Stomach (tissue), 9 donors: ENCODE results near the gene VWC2L. TPM values are rescaled to one million over a fixed set of nuclear protein-coding genes. Genes with fewer than 3 reads are reported as not detected.

Experiments used
- DNase-seq, 2 donors: peaks; one replicate each; pipeline versions ENCODE4 v3.0.0 to v3.0.0-alpha.2; 2013 to 2019
- H3K27ac ChIP-seq, 5 donors: fragments of 200-600 bp in 4 of 5; sonication (generic) in 4 of 5; one replicate each; pipeline ENCODE4 v1.5.1; 2013 to 2019; ENCODE audit warnings: mild to moderate bottlenecking in 1 of 5, moderate library complexity in 1 of 5
- H3K27me3 ChIP-seq, 3 donors: fragments of 200-600 bp; sonication (generic); one replicate each; pipeline ENCODE4 v1.5.1; 2017 to 2019; ENCODE audit warnings: mixed run types in 1 of 3
- H3K36me3 ChIP-seq, 4 donors: fragments of 200-600 bp; sonication (generic); 1 replicate in 3 of 4; 2 replicates in 1 of 4; pipeline ENCODE4 v1.5.1; 2016 to 2019
- H3K4me1 ChIP-seq, 4 donors: fragments of 200-600 bp; sonication (generic); one replicate each; pipeline ENCODE4 v1.5.1; 2016 to 2019
- H3K4me3 ChIP-seq, 4 donors: fragments of 200-600 bp; sonication (generic) in 3 of 4; one replicate each; pipeline ENCODE4 v1.5.1; 2016 to 2019; ENCODE audit warnings: mild to moderate bottlenecking in 1 of 4
- H3K9me3 ChIP-seq, 4 donors: fragments of 200-600 bp; sonication (generic); one replicate each; pipeline ENCODE4 v1.5.1; 2016 to 2019
- CTCF ChIP-seq, 7 experiments: fragments of 450-650 bp in 4 of 7; fragments of 200-600 bp in 3 of 7; sonication (generic) in 3 of 7; IDR thresholded peaks; one replicate each; pipeline ENCODE4 v1.5.1; 2016 to 2019; ENCODE audit warnings: antibody characterized with exemption in 7 of 7, control low read depth in 2 of 7, mild to moderate bottlenecking in 1 of 7
- EP300 ChIP-seq: sonication (generic); formaldehyde crosslinking; IDR thresholded peaks from one replicate; pipeline ENCODE4 v1.6.1; 2017; ENCODE audit warnings: antibody characterized with exemption
- POLR2A ChIP-seq, 4 donors: fragments of 450-650 bp; IDR thresholded peaks; one replicate each; pipeline ENCODE4 v1.6.1; 2016; ENCODE audit warnings: antibody characterized with exemption in 4 of 4, control low read depth in 2 of 4, mild to moderate bottlenecking in 1 of 4, moderate library complexity in 1 of 4
- POLR2AphosphoS5 ChIP-seq, 3 donors: sonication (generic); formaldehyde crosslinking; IDR thresholded peaks; one replicate each; pipeline ENCODE4 v1.6.1; 2016; ENCODE audit warnings: antibody characterized with exemption in 3 of 3
- WGBS, 5 donors: extraction: QIAGEN DNeasy Blood & Tissue Kit in 3 of 5; methylation state at CpG; one replicate each; pipeline versions ENCODE4 v1.1.5 to v1.1.7; 2013 to 2018; 5-methylcytosine and 5-hydroxymethylcytosine counted together
- intact Hi-C: fragments of 100-400 bp; cut with DNase I; formaldehyde crosslinking; loops from one replicate; pipeline ENCODE4 v1.15.1; 2023; ENCODE audit warnings: low total_unique reads
- polyA plus RNA-seq, 3 donors: library from polyadenylated mRNA; stranded (reverse); fragments of 200-250 nt; gene quantifications; one replicate each; pipeline ENCODE4 v1.2.3, GENCODE V29; 2013
- total RNA-seq, 5 donors: library from RNA; depleted of rRNA; stranded (reverse); fragments of >200 nt; gene quantifications; one replicate each; pipeline versions ENCODE4 v1.1.0 to v1.2.3, GENCODE V29; 2014 to 2016
- donor health status: healthy with polysubstance abuse.
- donor health status: Bipolar disorder and iron deficiency.
- donor health status: healthy.

VWC2L gene
- total and polyA plus RNA-seq, 8 donors, result 0.55 TPM; not detected in 7

- no peak overlapping the region for H3K4me3 ChIP-seq
- no peak for DNase-seq
- H3K27ac ChIP-seq, result no peak overlapping the region
- TF ChIP-seq POLR2A (IDR thresholded peaks at IDR 0.05) (no peak), EP300 (no peak), POLR2AphosphoS5 (IDR thresholded peaks at IDR 0.05) (no peak), CTCF (IDR thresholded peaks at IDR 0.05) (no peak)
- no peaks in the 10 kb centered on the region for H3K9me3 ChIP-seq
- H3K36me3 ChIP-seq, result no peaks in the 10 kb centered on the region
- intact Hi-C loops, result no loop called here
- peaks cover 0 to 6% (median 0%) of the 10 kb centered on the region in 4 donors for H3K4me1 ChIP-seq
- 31 to 75% (median 66%) methylated on average over 3 of the region's 3 CpGs for WGBS, 5 donors
- H3K27me3 ChIP-seq, result no peaks in the 10 kb centered on the region
Measured at GRCh38 chr2:214497489-214497888, 86.6 kb downstream of the VWC2L start.

- no peaks in the 10 kb centered on the region for H3K27me3 ChIP-seq
- H3K9me3 ChIP-seq, result no peaks in the 10 kb centered on the region
- no peaks in the 10 kb centered on the region for H3K4me1 ChIP-seq
- DNase-seq, result no peak
- WGBS, 5 donors, result 75 to 91% (median 80%) methylated on average over 1 of the region's 1 CpG
- TF ChIP-seq EP300, result no peak
- TF ChIP-seq CTCF (IDR thresholded peaks at IDR 0.05), result no peak
- TF ChIP-seq POLR2A (IDR thresholded peaks at IDR 0.05), result no peak
- TF ChIP-seq POLR2AphosphoS5 (IDR thresholded peaks at IDR 0.05), result no peak
- intact Hi-C loops, result no loop called here
- H3K4me3 ChIP-seq, result no peak overlapping the region
- H3K36me3 ChIP-seq, result no peaks in the 10 kb centered on the region
- no peak overlapping the region for H3K27ac ChIP-seq
Measured at GRCh38 chr2:214503568-214503967, 92.7 kb downstream of the VWC2L start.

- TF ChIP-seq EP300 (no peak), CTCF (IDR thresholded peaks at IDR 0.05) (no peak), POLR2A (IDR thresholded peaks at IDR 0.05) (no peak), POLR2AphosphoS5 (IDR thresholded peaks at IDR 0.05) (no peak)
- intact Hi-C loops, result no loop called here
- H3K4me1 ChIP-seq, result no peaks in the 10 kb centered on the region
- H3K4me3 ChIP-seq, result no peak overlapping the region
- H3K9me3 ChIP-seq, result no peaks in the 10 kb centered on the region
- no peak for DNase-seq
- 62 to 78% (median 74%) methylated on average over 8 of the region's 8 CpGs for WGBS, 5 donors
- H3K27me3 ChIP-seq, result no peaks in the 10 kb centered on the region
- H3K27ac ChIP-seq, result peak overlapping the region in 1 of 5 donors; percentile 6
- no peaks in the 10 kb centered on the region for H3K36me3 ChIP-seq
Measured at GRCh38 chr2:214504599-214505376, 93.9 kb downstream of the VWC2L start.

- no peak overlapping the region for H3K27ac ChIP-seq
- TF ChIP-seq EP300 (no peak), CTCF (IDR thresholded peaks at IDR 0.05) (no peak), POLR2AphosphoS5 (IDR thresholded peaks at IDR 0.05) (no peak), POLR2A (IDR thresholded peaks at IDR 0.05) (no peak)
- intact Hi-C loops, result no loop called here
Measured at GRCh38 chr2:214507032-214507431, 96.2 kb downstream of the VWC2L start.

More at GRCh38 chr2:214507032-214507431, 96.2 kb downstream of the VWC2L start:
- no peaks in the 10 kb centered on the region for H3K36me3 ChIP-seq
- no peak for DNase-seq
- no peaks in the 10 kb centered on the region for H3K4me1 ChIP-seq
- no peaks in the 10 kb centered on the region for H3K9me3 ChIP-seq
- no peak overlapping the region for H3K4me3 ChIP-seq
- H3K27me3 ChIP-seq, result no peaks in the 10 kb centered on the region
